GM12891 (cell line): ENCODE measurements around the gene KRTAP9-6.

Source experiments
- POLR2A ChIP-seq: IDR thresholded peaks from 2 replicates; pipeline ENCODE4 v1.6.1; 2011; ENCODE audit warnings: low read depth, low read length, control low read depth
- POLR2AphosphoS5 ChIP-seq: IDR thresholded peaks from 2 replicates; pipeline ENCODE4 v1.6.1; 2011; ENCODE audit warnings: low read depth, low read length, control low read depth
- SPI1 ChIP-seq: IDR thresholded peaks from 2 replicates; pipeline ENCODE4 v1.6.1; 2011; ENCODE audit warnings: low read depth, low read length, control low read depth
- TAF1 ChIP-seq: IDR thresholded peaks from 2 replicates; pipeline ENCODE4 v1.6.1; 2011; ENCODE audit warnings: low read depth, low read length, control low read depth

DNA sequence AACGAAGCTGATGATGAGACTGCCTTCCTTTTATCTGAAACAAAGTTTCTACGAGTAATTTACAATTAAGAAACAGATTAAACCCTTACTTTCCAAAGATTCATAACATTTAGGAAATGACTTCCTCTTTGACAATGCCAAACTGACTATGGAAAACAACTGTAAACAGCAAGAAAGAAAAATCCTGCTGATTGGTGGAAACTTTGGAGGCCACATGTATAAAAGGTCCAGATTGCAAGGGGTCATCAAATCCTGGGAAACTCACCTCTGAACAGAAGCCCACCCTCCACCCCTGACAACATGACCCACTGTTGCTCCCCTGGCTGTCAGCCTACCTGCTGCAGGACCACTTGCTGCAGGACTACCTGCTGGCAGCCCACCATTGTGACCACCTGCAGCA, at the start of gene KRTAP9-6:
- TF ChIP-seq POLR2AphosphoS5: no peak
- no peak for TF ChIP-seq POLR2A
- no peak for TF ChIP-seq TAF1
- TF ChIP-seq SPI1: no peak
